Activated naive CD8-positive, alpha-beta T cell treated with anti-CD3 and anti-CD28 coated beads, Interleukin-2, amount 10 ng/mL, durations not matched to agents 7 days and 5 days (primary cell): ENCODE measurements around the gene CENPP. TPM values are rescaled to one million over a fixed set of nuclear protein-coding genes. Genes with fewer than 3 reads are reported as not detected.
A peak's percentile ranks its signal among the peaks of the same experiment; 100 is the strongest.

Experiments
- ATAC-seq: fragments of 150-1000 bp; cut with Tn5 transposase; one replicate; pipeline ENCODE4 v1.10.0; 2021; ENCODE audit warnings: low read depth, moderate library complexity
- POLR2A ChIA-PET: fragments of 350-600 bp; sonication (Branson Sonifier 250); formaldehyde crosslinking; loops from one replicate; lab custom pipeline; 2021; ENCODE audit warnings: antibody characterized with exemption; lab: Charles Lee
- DNase-seq: peaks from one replicate; pipeline ENCODE4 v3.0.0; 2021
- H3K27ac Mint-ChIP-seq: one replicate; pipeline ENCODE4 v1.8.0; 2022; ENCODE audit warnings: mild to moderate bottlenecking, mixed read lengths
- H3K27me3 Mint-ChIP-seq: one replicate; pipeline ENCODE4 v1.8.0; 2022; ENCODE audit warnings: mild to moderate bottlenecking, moderate library complexity, mixed read lengths
- H3K36me3 Mint-ChIP-seq: one replicate; pipeline ENCODE4 v1.8.0; 2021; ENCODE audit warnings: mild to moderate bottlenecking, mixed read lengths
- H3K4me1 Mint-ChIP-seq: one replicate; pipeline ENCODE4 v1.8.0; 2021; ENCODE audit warnings: mixed read lengths
- H3K4me3 Mint-ChIP-seq: one replicate; pipeline ENCODE4 v1.8.0; 2022; ENCODE audit warnings: mild to moderate bottlenecking, moderate library complexity, mixed read lengths
- H3K9me3 Mint-ChIP-seq: one replicate; pipeline ENCODE4 v1.8.0; 2021; ENCODE audit warnings: mixed read lengths
- total RNA-seq, 2 experiments: library from RNA; stranded (reverse); gene quantifications; one replicate each; pipeline ENCODE4 v1.2.3, GENCODE V29; 2021

Gene CENPP
- total RNA-seq, 2 experiments from 2014 or later, result 19.6 to 20.6 TPM

- DNase-seq (peak; percentile 15), ATAC-seq (no peak)
- peaks cover 25% of the 10 kb centered on the region for H3K36me3 Mint-ChIP-seq
- no peak overlapping the region for H3K4me3 Mint-ChIP-seq
- peaks cover 11% of the 10 kb centered on the region for H3K4me1 Mint-ChIP-seq
- no peaks in the 10 kb centered on the region for H3K9me3 Mint-ChIP-seq
- POLR2A ChIA-PET, result no interaction called here
- no peaks in the 10 kb centered on the region for H3K27me3 Mint-ChIP-seq
- H3K27ac Mint-ChIP-seq, result no peak overlapping the region
These were observed 308.0 kb downstream of the CENPP start for GRCh38 chr9:92633614-92634278.

- no peaks in the 10 kb centered on the region for H3K9me3 Mint-ChIP-seq
- peaks cover 20% of the 10 kb centered on the region for H3K36me3 Mint-ChIP-seq
- POLR2A ChIA-PET, result no interaction called here
- H3K27ac Mint-ChIP-seq, result no peak overlapping the region
- H3K4me1 Mint-ChIP-seq, result peaks cover 11% of the 10 kb centered on the region
- ATAC-seq, result peak; percentile 67
- no peaks in the 10 kb centered on the region for H3K27me3 Mint-ChIP-seq
- peak; percentile 74 for DNase-seq
- H3K4me3 Mint-ChIP-seq, result no peak overlapping the region
These were observed 309.2 kb downstream of the CENPP start for GRCh38 chr9:92634712-92635605.

- peak; percentile 17 for DNase-seq
These were observed 310.0 kb downstream of the CENPP start for GRCh38 chr9:92635760-92636159.

GRCh38 chr9:92636627-92637026 lies 310.9 kb downstream of the CENPP start:
- ATAC-seq, result no peak
- H3K36me3 Mint-ChIP-seq, result peaks cover 17% of the 10 kb centered on the region
- H3K4me3 Mint-ChIP-seq, result no peak overlapping the region
- no peaks in the 10 kb centered on the region for H3K9me3 Mint-ChIP-seq
- DNase-seq, result no peak
- POLR2A ChIA-PET, result no interaction called here
- peaks cover 8% of the 10 kb centered on the region for H3K4me1 Mint-ChIP-seq
- no peak overlapping the region for H3K27ac Mint-ChIP-seq
- no peaks in the 10 kb centered on the region for H3K27me3 Mint-ChIP-seq

More at GRCh38 chr9:92635760-92636159, 310.0 kb downstream of the CENPP start:
- H3K36me3 Mint-ChIP-seq, result peaks cover 17% of the 10 kb centered on the region
- no peak overlapping the region for H3K4me3 Mint-ChIP-seq
- H3K4me1 Mint-ChIP-seq, result peaks cover 11% of the 10 kb centered on the region
- no peak overlapping the region for H3K27ac Mint-ChIP-seq
- POLR2A ChIA-PET, result no interaction called here
- no peaks in the 10 kb centered on the region for H3K27me3 Mint-ChIP-seq
- no peak for ATAC-seq
- H3K9me3 Mint-ChIP-seq, result no peaks in the 10 kb centered on the region

GRCh38 chr9:92637326-92637725 lies 311.6 kb downstream of the CENPP start:
- Mint-ChIP-seq H3K4me3 (no peak overlapping the region), H3K9me3 (no peaks in the 10 kb centered on the region), H3K36me3 (peaks cover 17% of the 10 kb centered on the region), H3K4me1 (peaks cover 2% of the 10 kb centered on the region), H3K27me3 (no peaks in the 10 kb centered on the region), H3K27ac (no peak overlapping the region)
- DNase-seq (no peak), ATAC-seq (no peak)
- POLR2A ChIA-PET, result no interaction called here

GRCh38 chr9:92637886-92638620 lies 312.3 kb downstream of the CENPP start:
- Mint-ChIP-seq H3K27ac (no peak overlapping the region), H3K9me3 (no peaks in the 10 kb centered on the region), H3K27me3 (no peaks in the 10 kb centered on the region), H3K4me1 (no peaks in the 10 kb centered on the region), H3K36me3 (peaks cover 14% of the 10 kb centered on the region), H3K4me3 (no peak overlapping the region)
- DNase-seq, result no peak
- no peak for ATAC-seq
- POLR2A ChIA-PET, result no interaction called here

GRCh38 chr9:92638621-92639101 lies 312.9 kb downstream of the CENPP start:
- H3K4me3 Mint-ChIP-seq, result no peak overlapping the region
- DNase-seq (no peak), ATAC-seq (no peak)
- POLR2A ChIA-PET, result no interaction called here
- no peaks in the 10 kb centered on the region for H3K9me3 Mint-ChIP-seq
- H3K4me1 Mint-ChIP-seq, result no peaks in the 10 kb centered on the region
- H3K27ac Mint-ChIP-seq, result no peak overlapping the region
- H3K36me3 Mint-ChIP-seq, result peaks cover 16% of the 10 kb centered on the region
- no peaks in the 10 kb centered on the region for H3K27me3 Mint-ChIP-seq

GRCh38 chr9:92639124-92639523 lies 313.4 kb downstream of the CENPP start:
- Mint-ChIP-seq H3K4me3 (no peak overlapping the region), H3K36me3 (peaks cover 17% of the 10 kb centered on the region), H3K9me3 (no peaks in the 10 kb centered on the region), H3K27me3 (no peaks in the 10 kb centered on the region), H3K27ac (no peak overlapping the region), H3K4me1 (no peaks in the 10 kb centered on the region)
- no peak for ATAC-seq
- DNase-seq, result no peak
- POLR2A ChIA-PET, result no interaction called here

GRCh38 chr9:92639791-92640271 lies 314.1 kb downstream of the CENPP start:
- DNase-seq (no peak), ATAC-seq (no peak)
- peaks cover 14% of the 10 kb centered on the region for H3K36me3 Mint-ChIP-seq
- H3K4me1 Mint-ChIP-seq, result no peaks in the 10 kb centered on the region
- H3K27ac Mint-ChIP-seq, result no peak overlapping the region
- no peaks in the 10 kb centered on the region for H3K27me3 Mint-ChIP-seq
- no peak overlapping the region for H3K4me3 Mint-ChIP-seq
- POLR2A ChIA-PET, result no interaction called here
- H3K9me3 Mint-ChIP-seq, result no peaks in the 10 kb centered on the region

- Mint-ChIP-seq H3K4me1 (no peaks in the 10 kb centered on the region), H3K9me3 (no peaks in the 10 kb centered on the region), H3K4me3 (no peak overlapping the region), H3K27me3 (no peaks in the 10 kb centered on the region), H3K36me3 (peaks cover 19% of the 10 kb centered on the region), H3K27ac (no peak overlapping the region)
- POLR2A ChIA-PET, result no interaction called here
- ATAC-seq (no peak), DNase-seq (no peak)
These were observed 314.8 kb downstream of the CENPP start for GRCh38 chr9:92640398-92641091.

GRCh38 chr9:92641092-92641809 lies 315.5 kb downstream of the CENPP start:
- peaks cover 25% of the 10 kb centered on the region for H3K36me3 Mint-ChIP-seq
- H3K9me3 Mint-ChIP-seq, result no peaks in the 10 kb centered on the region
- ATAC-seq (no peak), DNase-seq (no peak)
- POLR2A ChIA-PET, result no interaction called here
- H3K27me3 Mint-ChIP-seq, result no peaks in the 10 kb centered on the region
- no peak overlapping the region for H3K4me3 Mint-ChIP-seq
- no peak overlapping the region for H3K27ac Mint-ChIP-seq
- no peaks in the 10 kb centered on the region for H3K4me1 Mint-ChIP-seq

GRCh38 chr9:92642041-92642451 lies 316.3 kb downstream of the CENPP start:
- Mint-ChIP-seq H3K4me1 (no peaks in the 10 kb centered on the region), H3K9me3 (no peaks in the 10 kb centered on the region), H3K36me3 (peaks cover 29% of the 10 kb centered on the region), H3K27me3 (no peaks in the 10 kb centered on the region), H3K4me3 (no peak overlapping the region), H3K27ac (no peak overlapping the region)
- POLR2A ChIA-PET, result no interaction called here
- no peak for ATAC-seq
- no peak for DNase-seq
